Activated naive CD4-positive, alpha-beta T cell treated with anti-CD3 and anti-CD28 coated beads, Interleukin-2, amount 50 U/mL, for 72 hours (primary cell): ENCODE measurements around the gene CTSD. TPM values are rescaled to one million over a fixed set of nuclear protein-coding genes. Genes with fewer than 3 reads are reported as not detected.

Source experiments
- ATAC-seq, 2 donors: fragments of 150-1000 bp; cut with Tn5 transposase; 2 replicates each; pipeline ENCODE4 v1.10.0; 2021; ENCODE audit warnings: mild to moderate bottlenecking in 2 of 2, moderate library complexity in 2 of 2
- DNase-seq, 2 donors: peaks; one replicate each; pipeline ENCODE4 v3.0.0; 2021 to 2022; ENCODE audit warnings: low spot score in 2 of 2
- H3K27ac Mint-ChIP-seq, 2 donors: one replicate each; pipeline ENCODE4 v1.8.0; 2022; ENCODE audit warnings: mild to moderate bottlenecking in 2 of 2, mixed read lengths in 2 of 2
- H3K36me3 Mint-ChIP-seq, 2 donors: one replicate each; pipeline ENCODE4 v1.8.0; 2022; ENCODE audit warnings: mixed read lengths in 2 of 2
- H3K9me3 Mint-ChIP-seq, 2 donors: one replicate each; pipeline ENCODE4 v1.8.0; 2022; ENCODE audit warnings: mixed read lengths in 2 of 2
- total RNA-seq, 2 donors: library from RNA; stranded (reverse); gene quantifications; one replicate each; pipeline ENCODE4 v1.2.3, GENCODE V29; 2022

CTSD gene
- total RNA-seq, 2 donors from 2014 or later, result 47.2 to 55.7 TPM

DNA sequence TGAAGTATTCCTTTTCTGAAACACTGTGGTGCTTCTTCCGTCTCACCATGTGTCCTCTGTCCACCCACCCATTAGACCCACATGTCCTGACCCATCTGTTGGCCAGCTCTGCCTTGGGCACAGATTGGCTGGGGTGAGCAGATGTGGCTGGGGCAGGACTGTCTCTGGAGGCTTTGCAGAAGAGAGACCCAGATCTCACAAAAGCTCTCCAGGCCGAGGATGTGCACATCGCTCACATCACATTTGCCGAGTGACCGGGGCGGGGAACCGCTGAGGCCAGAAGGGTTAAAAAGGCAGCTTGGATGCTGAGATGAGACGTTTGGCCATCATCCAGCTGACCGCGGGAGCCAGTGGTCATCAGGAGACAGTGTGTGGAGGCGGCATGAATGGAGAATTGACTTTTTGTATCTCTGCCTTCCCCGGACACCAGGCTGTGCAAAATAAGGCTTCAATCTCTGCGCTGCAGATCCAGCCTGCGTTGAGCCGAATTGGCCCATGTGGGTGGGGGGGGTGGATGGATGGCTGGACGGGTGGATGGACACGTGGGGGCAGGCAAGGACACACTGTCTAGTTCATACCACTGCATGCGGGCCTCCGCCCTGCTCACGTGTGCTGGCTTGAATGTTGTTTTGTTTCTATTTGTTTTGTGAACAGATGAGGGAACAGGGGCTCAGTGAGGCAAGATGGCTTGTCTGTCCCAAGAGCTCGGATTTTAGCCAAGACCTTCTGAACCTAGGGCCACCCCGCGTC lies 19.4 kb downstream of the CTSD start:
- Mint-ChIP-seq H3K9me3 (peaks cover 5 to 9% of the 10 kb centered on the region in 2 donors), H3K36me3 (no peaks in the 10 kb centered on the region), H3K27ac (no peak overlapping the region)
- ATAC-seq (no peak), DNase-seq (peak in 1 of 2 donors; percentile 23)

DNA sequence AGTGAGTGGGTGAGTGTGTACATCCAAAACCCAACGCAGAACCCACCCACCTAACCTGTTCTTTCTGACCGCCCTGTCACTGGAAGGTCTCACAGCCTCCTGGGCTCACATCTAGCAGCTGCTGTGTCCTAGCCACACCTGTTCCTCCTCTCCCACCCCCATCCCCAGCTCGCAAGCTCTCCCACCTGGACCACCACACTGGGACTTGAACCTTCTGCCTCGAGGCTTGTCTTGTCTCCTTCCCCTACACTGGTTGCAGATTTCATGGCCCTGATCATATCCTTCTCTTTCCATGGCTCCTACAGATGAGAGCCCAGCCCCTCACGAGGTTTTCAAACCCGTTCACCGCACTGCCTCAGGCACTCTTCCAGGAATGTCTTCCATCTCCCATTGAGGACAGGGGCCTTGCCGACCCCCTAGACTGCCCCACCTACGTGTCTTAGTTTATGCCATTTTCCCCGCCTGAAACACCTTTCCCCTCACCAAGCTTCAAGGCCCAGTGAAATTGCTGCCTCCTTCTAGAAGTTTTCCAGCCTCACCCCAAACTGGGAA lies 20.1 kb downstream of the CTSD start:
- Mint-ChIP-seq H3K27ac (no peak overlapping the region), H3K9me3 (peaks cover 5 to 9% of the 10 kb centered on the region in 2 donors), H3K36me3 (no peaks in the 10 kb centered on the region)
- DNase-seq, result peak in 1 of 2 donors; percentile 40
- ATAC-seq, result no peak

DNA sequence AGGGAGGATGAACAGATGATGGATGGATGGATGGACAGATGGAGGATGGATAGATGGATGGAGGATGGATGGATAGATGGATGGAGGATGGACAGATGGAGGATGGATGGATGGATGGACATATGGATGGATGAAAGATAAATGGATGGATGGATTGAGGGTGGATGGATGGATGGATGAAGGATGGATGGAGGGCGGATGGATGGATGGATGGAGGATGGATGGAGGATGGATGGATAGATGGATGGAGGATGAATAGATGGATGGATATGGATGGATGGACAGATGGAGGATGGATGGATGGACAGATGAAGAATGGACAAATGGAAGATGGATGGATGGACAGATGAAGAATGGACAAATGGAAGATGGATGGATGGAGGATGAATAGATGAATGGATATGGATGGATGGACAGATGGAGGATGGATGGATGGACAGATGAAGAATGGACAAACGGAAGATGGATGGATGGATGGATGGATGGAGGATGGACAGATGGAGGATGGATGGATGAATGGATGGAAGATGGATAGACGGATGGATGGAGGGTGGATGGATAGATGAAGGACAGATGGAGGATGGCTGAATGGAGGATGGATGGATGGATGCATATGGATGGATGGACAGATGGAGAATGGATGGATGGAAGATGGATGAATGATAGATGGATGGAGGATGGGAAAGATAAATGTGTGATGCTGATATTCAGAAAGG lies 20.7 kb downstream of the CTSD start:
- Mint-ChIP-seq H3K9me3 (peaks cover 5 to 9% of the 10 kb centered on the region in 2 donors), H3K36me3 (no peaks in the 10 kb centered on the region), H3K27ac (no peak overlapping the region)
- ATAC-seq (no peak), DNase-seq (no peak)

- Mint-ChIP-seq H3K9me3 (peaks cover 5 to 9% of the 10 kb centered on the region in 2 donors), H3K27ac (no peak overlapping the region), H3K36me3 (no peaks in the 10 kb centered on the region)
- DNase-seq, result peak in 1 of 2 donors; percentile 31
- ATAC-seq, result peak; percentile 46 to 74
Observed at GRCh38 chr11:1742371-1742770, 21.4 kb downstream of the CTSD start.

GRCh38 chr11:1741741-1742140 lies 22.0 kb downstream of the CTSD start:
- H3K36me3 Mint-ChIP-seq, result no peaks in the 10 kb centered on the region
- DNase-seq, result peak in 1 of 2 donors; percentile 14
- H3K9me3 Mint-ChIP-seq, result peaks cover 8 to 9% of the 10 kb centered on the region in 2 donors

DNA sequence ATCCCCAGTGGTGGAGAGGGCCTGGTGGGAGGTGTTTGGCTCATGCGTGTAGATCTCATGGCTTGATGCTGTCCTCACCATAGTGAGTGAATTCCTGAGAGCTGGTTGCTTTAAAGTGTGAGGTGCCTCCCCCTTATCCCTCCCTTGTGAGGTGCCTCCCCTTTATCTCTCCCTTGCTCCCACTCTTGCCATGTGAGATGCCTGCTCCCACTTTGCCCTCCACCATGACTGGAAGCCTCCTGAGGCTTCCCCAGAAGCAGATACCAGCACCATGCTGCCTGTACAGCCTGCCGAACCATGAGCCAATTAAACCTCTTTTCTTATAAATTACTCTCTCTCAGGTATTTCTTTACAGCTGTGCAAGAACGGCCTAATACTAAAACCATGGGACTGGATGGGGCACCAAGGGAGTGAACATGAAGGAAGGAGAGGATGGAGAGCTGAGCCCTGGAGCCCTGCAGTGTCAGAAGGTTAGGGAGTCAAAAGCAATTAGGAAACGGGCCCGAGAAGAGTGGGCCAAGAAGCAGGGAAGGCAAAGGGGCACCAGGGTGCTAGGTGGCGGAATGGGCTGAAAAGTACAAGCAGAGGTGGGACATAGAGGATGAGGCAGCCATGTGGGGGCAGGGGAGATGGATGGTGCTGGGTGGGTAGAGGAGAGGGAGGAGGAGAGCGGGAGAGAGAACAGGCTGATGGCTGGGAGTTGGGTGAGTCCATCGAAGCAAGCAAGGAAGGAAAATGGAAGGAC lies 22.8 kb downstream of the CTSD start:
- H3K36me3 Mint-ChIP-seq, result no peaks in the 10 kb centered on the region
- H3K27ac Mint-ChIP-seq, result no peak overlapping the region
- H3K9me3 Mint-ChIP-seq, result peaks cover 11 to 12% of the 10 kb centered on the region in 2 donors
- DNase-seq, result peak in 1 of 2 donors; percentile 26
- ATAC-seq, result no peak

More at GRCh38 chr11:1741741-1742140, 22.0 kb downstream of the CTSD start:
- no peak for ATAC-seq
- H3K27ac Mint-ChIP-seq, result no peak overlapping the region

DNA sequence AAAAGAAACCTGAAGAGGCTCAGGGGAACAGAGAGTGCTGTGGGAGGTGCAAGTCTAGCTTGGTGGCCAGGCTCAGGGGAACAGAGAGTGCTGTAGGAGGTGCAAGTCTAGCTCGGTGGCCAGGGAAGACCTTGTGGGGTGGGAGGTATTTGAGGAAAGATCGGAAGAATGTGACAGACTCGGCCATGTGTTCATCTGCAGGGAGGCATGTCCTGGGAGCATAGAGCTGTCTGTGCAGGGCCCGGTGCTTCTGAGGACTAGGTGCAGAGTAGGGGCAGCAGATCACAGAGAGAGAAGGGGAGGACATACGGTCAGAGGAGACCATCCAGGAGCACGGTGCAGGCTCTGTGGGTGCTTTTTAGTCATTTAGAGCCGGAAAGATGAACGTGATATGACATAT lies 24.2 kb downstream of the CTSD start:
- Mint-ChIP-seq H3K27ac (no peak overlapping the region), H3K36me3 (no peaks in the 10 kb centered on the region), H3K9me3 (peaks cover 8 to 17% of the 10 kb centered on the region in 2 donors)
- ATAC-seq (no peak), DNase-seq (peak in 1 of 2 donors; percentile 26)

- H3K27ac Mint-ChIP-seq, result no peak overlapping the region
- H3K36me3 Mint-ChIP-seq, result no peaks in the 10 kb centered on the region
- ATAC-seq (no peak), DNase-seq (peak in 1 of 2 donors; percentile 30)
- peaks cover 8 to 17% of the 10 kb centered on the region in 2 donors for H3K9me3 Mint-ChIP-seq
Observed at GRCh38 chr11:1738380-1738779, 25.3 kb downstream of the CTSD start.

- ATAC-seq (no peak), DNase-seq (peak in 1 of 2 donors; percentile 1)
- peaks cover 8 to 17% of the 10 kb centered on the region in 2 donors for H3K9me3 Mint-ChIP-seq
- H3K36me3 Mint-ChIP-seq, result no peaks in the 10 kb centered on the region
- no peak overlapping the region for H3K27ac Mint-ChIP-seq
Observed at GRCh38 chr11:1737080-1737757, 26.5 kb downstream of the CTSD start.

DNA sequence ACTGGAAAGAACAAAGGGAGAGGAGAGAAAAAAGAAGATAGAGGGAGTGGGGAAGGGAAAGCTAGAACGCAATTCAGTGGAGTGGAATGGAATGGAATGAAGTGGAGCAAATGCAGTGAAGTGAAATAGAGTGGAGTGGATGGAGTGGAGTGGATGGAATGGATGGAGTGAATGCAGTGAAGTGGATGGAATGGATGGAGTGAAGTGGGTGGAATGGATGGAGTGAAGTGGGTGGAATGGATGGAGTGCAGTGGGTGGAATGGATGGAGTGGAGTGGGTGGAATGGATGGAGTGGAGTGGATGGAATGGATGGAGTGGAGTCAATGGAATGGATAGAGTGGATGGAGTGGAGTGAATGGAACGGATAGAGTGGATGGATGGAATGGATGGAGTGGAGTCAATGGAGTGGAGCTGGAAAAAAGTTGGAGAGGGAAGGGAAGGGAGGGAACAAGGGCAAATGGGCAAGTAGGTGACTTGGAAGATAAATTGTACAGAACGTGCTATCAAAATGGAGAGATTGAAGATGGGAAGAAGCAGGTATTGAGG lies 27.2 kb downstream of the CTSD start:
- peak in 1 of 2 donors; percentile 21 for DNase-seq
- no peaks in the 10 kb centered on the region for H3K36me3 Mint-ChIP-seq
- no peak for ATAC-seq
- H3K9me3 Mint-ChIP-seq, result peaks cover 10 to 18% of the 10 kb centered on the region in 2 donors
- no peak overlapping the region for H3K27ac Mint-ChIP-seq

DNA sequence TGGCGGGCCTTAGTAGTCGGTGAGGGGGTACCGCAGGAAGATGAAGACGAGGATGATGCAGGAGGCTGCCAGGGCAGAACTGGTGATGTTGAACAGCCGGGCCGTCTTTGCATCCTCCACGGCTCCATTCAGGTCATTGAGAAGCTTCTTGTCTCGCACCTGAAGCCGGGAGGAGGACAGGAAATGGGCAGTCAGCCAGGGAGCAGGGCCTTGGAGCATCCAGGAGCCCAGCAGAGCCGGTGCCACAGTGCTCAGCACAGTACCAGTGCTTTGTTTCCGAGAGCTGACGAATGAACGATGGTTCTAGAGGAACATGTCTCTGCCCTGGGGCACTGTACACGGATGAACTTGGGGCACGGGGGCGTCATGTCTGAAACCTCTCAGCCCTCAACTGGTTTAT lies 28.5 kb downstream of the CTSD start:
- Mint-ChIP-seq H3K9me3 (peaks cover 14 to 25% of the 10 kb centered on the region in 2 donors), H3K27ac (no peak overlapping the region)
- DNase-seq, result no peak

DNA sequence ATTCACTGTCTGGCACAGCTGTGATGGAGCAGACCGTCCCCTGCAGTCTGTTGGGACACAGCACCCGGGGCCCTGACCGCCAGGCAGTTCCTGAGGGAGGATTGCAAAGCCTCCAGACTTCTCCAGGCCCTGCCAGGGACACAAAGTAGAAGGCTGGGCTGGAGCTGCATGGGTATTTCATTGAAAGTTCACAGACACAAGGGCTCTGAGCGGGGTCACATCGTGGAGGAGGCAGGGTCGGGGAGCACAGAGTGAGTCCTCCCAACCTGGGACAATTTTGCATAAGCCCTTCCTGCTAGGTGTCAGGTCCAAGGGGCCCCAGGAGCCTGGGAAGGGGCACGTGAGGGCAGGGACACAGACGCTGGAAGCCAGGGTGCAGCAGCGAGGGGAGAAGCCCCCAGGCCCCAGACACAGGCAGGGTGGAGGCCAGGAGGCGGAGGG lies 29.1 kb downstream of the CTSD start:
- peaks cover 14 to 25% of the 10 kb centered on the region in 2 donors for H3K9me3 Mint-ChIP-seq

More for the DNA sequence above, 28.5 kb downstream of the CTSD start:
- no peaks in the 10 kb centered on the region for H3K36me3 Mint-ChIP-seq
- ATAC-seq, result no peak

DNA sequence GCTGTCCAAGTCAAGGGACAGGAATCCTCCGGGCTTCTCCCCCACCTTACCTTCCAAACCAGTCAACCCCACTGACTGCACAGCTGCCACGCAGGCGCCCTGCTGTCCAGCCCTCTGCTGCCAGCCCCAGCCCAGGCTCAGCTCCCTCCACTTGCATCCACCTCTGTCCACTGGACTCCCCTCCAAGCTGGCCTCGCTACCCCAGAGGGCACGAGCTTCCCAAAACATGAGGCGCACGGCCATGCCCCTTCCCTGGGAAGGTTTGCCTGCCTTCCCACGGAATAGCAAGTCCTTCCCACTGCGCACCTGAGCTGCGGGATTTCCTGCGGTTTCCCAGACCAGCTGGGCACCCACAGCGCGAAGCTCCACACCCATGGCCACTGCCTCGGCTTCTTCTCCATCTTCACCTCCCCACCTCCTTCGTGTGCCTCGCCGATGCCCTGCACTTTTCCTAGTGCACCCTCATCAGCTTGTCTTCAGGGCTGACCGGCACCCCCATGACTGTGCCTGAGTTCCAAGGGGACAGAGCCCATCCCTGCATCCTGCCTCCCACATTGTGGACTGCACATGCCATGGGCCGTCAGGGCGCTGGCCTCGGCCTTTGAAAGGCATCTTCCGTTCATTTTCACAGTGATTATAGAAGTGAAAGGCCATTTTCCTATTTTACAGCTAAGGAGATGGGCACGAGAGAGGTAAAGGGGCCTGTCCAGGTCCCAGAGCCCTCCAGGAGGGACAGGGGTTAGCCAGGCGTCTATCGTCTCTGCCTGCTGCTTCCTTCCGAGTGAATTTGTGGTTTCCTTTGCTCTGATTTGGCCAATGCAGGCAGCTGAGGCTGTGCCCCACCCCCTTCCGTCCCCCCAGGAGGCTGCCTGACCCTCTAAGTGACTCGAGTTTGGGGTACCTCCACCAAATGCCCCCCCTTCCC lies 29.7 kb downstream of the CTSD start:
- no peaks in the 10 kb centered on the region for H3K36me3 Mint-ChIP-seq
- DNase-seq (peak in 1 of 2 donors; percentile 45), ATAC-seq (no peak)
- peak overlapping the region in 1 of 2 donors; percentile 20 for H3K27ac Mint-ChIP-seq
- H3K9me3 Mint-ChIP-seq, result peaks cover 14 to 25% of the 10 kb centered on the region in 2 donors

More for the DNA sequence above, 29.1 kb downstream of the CTSD start:
- no peak for ATAC-seq
- no peaks in the 10 kb centered on the region for H3K36me3 Mint-ChIP-seq
- H3K27ac Mint-ChIP-seq, result no peak overlapping the region
- peak in 1 of 2 donors; percentile 33 for DNase-seq

DNA sequence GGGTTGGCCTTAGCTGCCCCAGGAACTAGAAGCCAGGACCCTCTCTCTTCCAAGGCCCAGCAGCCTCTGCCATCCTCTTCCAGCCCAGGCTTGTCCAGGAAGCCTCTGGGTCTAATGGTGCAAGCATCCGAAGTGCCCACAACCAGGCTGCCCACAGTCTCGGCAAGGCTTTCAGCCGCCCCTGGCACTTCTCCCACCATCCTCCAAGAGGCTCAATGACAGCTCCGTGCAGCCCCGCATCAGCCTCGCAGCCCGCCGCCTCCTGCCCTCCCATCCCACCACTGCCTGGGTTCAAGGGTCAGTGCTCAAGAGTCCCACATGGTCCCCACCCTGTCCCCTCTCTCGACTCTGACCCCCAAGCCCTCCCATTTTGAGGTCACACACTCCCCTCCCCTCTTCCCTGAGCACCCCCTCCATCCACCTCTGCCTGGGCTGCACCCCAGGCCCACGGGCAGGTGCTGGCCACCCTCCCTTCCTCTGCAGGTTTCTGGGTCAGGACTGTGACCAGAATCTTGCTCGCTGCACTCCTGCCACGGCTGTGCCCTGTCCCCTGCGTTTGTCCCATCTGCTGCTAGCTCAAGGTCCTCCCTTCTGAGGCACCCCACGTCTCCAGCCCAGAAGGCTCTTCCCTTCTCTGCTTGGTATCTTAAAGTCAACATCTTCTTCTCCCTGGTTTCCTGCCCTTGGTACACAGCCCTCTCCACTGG lies 30.6 kb downstream of the CTSD start:
- no peaks in the 10 kb centered on the region for H3K36me3 Mint-ChIP-seq
- peak overlapping the region in 1 of 2 donors; percentile 20 for H3K27ac Mint-ChIP-seq
- ATAC-seq, result no peak
- peaks cover 14 to 25% of the 10 kb centered on the region in 2 donors for H3K9me3 Mint-ChIP-seq
- DNase-seq, result peak in 1 of 2 donors; percentile 47
